Measurements from ENCODE around the gene TNFRSF19.

Gene TNFRSF19

DNA sequence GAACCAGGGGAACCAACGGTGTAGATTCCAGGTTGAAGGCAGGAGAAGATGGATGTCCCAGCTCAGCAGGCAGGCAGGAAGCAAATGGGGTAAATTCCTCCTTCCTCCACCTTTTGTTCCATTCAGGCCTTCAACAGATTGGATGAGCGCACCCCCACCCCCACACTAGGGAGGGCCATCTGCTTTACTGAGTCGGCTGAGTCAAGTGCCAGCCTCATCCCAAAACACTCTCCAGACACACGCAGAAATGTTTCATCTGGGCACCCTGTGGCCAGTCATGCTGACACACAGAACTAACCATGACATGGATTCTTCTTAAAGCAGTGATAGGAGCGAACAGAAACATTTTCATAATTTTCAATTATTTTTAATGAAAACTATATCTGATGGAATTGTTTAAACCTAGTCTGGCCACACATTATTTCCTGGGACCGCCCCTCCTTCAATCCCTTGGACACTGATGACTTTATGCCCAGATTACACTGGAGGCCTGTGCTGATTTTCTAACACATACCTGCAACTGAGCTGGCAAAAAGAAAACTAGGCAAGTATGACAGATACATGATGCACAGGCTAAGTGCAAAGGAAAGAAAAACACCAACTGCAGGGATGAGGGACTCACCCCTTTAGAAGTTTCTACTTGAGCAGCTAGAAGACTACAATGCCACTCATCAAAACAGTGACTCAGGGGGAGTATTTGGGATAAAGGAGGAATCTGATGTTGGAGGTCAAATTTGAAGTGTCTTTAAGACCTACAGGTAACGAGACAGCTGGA, 154.2 kb downstream of the TNFRSF19 start:
- TF ChIP-seq CTCF (IDR thresholded peaks at IDR 0.05; ENCODE audit: insufficient read depth, missing control alignments) = no peak
- DNase-seq (ENCODE audit: insufficient read length, low spot score) = no peak
- FAIRE-seq = no peak

All from D721Med (cell line).